HPDE6-E6E7 (cell line): ENCODE data around the gene MAK.
"Not testable (repeated sequence)": the region's sequence is repeated elsewhere in the genome, so short reads cannot be mapped to it uniquely, and the experiment has no call there.

Experiments used
- DNase-seq: peaks from one replicate; pipeline ENCODE4 v3.0.0; 2011; ENCODE audit warnings: missing footprints; ENCODE audit errors: extremely low spot score

MAK gene

DNA sequence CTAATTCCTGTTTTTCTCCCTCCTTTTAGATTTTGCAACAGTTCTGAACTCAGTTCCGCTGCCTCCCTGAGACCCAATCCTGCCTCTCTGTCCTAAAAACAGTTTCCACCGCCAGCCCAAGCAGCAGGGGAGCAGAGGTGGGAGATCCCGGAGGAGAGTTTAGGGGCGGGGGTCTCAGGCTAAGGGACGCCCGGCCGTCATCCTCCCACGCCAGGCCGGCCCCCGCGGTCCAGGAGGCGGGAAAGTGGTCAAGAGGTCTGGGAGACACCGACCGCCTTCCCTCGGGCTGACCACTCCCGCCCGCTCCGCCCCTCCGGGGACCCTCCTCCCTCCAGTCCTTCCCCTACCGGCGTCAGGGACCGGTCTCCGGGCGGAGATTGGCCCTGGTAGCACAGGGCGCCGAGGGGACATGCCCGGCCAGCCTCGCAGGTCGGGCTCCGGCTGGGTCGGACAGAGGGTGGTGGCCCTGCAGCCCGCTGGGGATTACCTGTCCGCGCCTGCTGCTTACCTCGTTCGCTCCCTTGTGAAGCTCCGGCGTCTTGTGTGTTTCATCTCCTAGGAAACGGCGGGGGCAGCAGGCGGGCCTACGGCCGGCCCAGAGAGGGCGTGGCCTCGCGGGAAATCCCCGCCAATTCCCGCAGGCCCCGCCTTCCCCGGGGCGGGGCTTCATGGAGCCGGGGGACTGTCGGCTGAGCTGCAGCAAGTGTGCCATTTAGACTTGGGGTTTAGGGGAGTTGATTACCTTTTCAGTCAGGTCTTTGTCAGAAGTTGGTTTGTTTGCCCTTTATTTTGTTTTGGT, at the start of gene MAK:
TSS of gene MAK (minus strand) at position 545 of the 799 bp plus-strand sequence. CDS start 7,891 bp downstream, outside the sequence.
- DNase-seq = peak; percentile 95

DNA sequence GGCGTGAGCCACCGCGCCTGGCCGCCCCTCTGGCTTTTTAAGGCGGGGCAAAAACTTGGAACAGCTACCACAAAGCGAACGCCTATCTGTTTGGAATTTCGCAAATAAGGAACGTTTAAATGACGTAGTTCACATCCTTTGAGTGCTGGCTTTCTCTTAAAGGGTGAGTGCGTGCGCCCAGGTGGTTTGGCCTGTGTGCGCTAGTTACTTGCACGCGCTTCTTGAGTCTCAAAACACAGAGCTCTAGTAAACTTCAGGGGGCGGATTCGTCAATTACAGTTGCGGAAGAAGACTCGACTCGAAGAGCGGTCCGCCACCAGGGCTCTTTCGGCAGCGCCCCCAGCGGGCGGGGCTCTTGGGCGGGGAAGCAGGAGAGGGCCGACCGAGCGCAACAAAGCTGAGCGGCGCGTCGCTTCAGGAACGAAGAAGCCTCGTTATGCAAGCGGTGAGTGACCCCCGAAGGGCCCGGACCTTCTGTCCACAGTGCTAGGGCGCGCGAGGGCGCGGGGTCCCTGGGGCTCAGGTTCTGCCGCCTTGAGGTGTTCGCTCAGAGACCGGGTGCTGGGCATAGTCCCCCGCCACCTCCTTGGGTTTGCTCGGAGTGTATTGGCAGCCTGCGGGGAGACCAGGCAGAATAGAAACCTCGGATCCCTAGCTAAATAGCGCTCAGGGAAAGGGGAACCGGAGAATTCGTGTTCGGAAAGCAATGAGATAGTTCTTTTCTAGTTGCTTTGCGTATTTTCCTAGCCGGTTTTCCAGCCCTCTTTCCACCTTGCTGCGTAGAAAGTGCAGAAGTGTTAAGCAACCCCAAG, 48.6 kb upstream of the MAK start, which contains the start of gene SYCP2L:
TSS of gene SYCP2L (plus strand) at position 362 of the 812 bp plus-strand sequence. CDS start at position 437, 75 bp downstream.
- peak; percentile 27 for DNase-seq

DNA sequence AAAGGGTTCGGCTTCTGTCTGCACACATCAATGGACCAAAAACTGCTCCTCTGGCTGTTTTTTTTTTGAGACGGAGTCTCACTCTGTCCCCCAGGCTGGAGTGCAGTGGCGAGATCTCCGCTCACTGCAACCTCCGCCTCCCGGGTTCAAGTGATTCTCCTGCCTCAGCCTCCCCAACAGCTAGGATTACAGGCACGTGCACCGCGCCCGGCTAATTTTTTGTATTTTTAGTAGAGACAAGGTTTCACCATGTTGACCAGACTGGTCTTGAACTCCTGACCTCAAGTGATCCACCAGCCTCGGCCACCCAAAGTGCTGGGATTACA, 48.0 kb upstream of the MAK start:
- not testable (repeated sequence) for DNase-seq

DNA sequence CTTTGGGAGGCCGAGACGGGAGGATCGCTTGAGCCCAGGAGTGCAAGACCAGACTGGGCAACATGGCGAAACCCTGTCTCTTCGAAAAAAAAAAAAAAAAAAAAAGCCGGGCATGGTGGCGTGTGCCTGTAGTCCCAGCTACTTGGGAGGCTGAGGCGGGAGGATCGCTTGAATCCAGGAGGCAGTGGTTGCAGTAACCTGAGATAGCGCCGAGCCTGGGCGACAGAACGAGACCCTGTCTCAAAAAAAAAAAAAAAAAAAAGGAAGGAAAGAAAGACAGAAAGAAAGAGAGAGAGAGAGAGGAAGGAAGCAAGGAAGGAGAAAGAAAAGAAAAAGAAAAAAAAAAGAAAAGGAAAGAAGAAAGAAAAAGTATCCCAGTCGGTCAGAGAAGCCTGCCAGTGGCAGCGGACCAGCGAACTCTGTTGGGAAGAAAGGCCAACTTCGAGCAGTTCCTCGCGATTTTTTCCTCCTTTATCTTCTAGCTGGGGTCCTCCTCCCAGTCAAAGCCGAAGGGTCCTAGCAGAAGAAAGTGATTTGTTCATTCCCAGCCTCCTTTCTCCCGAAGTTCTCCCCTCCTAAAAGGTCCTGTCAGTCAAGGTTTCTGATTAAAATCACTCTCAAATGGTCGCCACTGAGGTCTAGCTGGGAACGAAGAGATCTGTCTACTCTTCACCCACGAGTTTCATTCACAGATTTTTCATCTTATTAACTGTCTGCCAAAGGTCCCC, 46.1 kb upstream of the MAK start:
- no peak for DNase-seq

- no peak for DNase-seq
Observed at GRCh38 chr6:10883312-10884244, 45.2 kb upstream of the MAK start.

- DNase-seq = no peak
Observed at GRCh38 chr6:10882657-10883171, 44.4 kb upstream of the MAK start.

DNA sequence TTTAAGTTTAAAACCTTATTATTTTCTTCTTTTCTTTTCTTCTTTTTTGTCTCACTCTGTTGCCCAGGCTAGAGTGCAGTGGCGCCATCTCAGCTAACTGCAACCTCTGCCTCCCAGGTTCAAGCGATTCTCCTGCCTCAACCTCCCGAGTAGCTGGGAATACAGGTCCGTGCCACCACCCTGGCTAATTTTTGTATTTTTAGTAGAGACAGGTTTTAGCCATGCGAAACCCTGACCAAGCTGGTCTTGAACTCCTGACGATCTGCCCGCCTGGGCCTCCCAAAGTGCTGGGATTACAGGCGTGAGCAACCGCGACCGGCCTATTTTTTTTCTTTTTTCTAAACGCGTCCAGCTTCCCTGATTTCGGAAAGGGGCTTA, 43.9 kb upstream of the MAK start:
- DNase-seq = not testable (repeated sequence)

GRCh38 chr6:10880366-10880765, 42.0 kb upstream of the MAK start:
- no peak for DNase-seq

DNA sequence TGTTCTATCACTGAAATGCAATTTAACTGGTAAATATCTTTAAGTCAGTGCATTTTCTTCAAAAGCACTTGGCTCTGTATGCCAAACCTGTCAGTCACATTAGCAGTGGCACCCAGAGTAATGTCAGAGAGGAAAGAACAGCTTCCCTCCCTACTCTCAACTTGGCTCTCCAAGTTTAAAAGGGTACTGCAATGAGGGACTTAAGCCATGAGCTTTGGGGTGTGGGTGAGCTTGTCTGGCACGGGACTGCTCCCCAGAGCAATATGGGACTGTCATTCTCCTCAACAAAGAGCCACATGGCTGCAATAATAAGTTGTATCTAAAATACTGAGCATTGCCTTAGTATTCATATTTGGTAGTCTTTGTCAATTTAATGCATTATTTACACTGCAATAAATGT, 39.5 kb upstream of the MAK start:
- DNase-seq = no peak

- DNase-seq = no peak
Observed at GRCh38 chr6:10877012-10877411, 38.7 kb upstream of the MAK start.

- DNase-seq = no peak
Observed at GRCh38 chr6:10875026-10875425, 36.7 kb upstream of the MAK start.

DNA sequence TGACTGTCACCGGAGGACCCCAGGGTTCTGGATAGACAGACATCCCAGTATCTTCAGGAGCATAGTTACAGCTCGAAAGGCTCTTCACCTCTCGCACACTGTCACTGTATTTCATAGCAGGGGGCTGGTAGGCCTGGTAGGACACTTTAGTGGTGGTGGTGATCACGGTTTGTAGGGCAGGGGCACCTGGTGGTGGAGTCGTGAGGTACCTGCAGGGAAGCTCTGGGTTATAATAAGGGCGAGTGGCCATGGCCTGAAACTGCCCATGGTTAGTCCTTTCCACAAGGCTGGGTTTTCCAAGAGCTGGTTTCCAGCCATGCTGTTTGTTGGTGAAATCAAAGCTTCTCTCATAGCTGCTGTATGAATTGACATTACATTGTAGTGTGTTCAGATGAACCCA, 35.9 kb upstream of the MAK start:
- no peak for DNase-seq

- no peak for DNase-seq
Observed at GRCh38 chr6:10873374-10873773, 35.0 kb upstream of the MAK start.

DNA sequence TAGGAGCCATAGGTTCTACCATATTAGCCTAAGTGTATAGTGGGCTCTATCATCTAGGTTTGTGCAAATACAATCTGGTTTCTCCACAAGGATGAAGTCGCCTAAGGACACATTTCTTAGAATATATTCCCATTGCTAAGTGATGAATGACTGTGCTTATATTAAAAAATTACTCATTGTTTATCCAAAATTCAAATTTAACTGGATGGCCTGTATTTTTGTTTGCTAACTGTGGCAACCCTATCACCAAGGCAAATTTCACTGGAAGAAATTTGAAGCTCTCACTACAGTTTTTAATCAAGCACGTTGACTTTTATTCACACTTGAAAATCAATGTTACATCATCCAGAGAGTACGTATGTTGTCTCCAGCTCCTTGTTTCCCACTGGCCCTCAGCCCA, 29.6 kb upstream of the MAK start:
- no peak for DNase-seq

DNA sequence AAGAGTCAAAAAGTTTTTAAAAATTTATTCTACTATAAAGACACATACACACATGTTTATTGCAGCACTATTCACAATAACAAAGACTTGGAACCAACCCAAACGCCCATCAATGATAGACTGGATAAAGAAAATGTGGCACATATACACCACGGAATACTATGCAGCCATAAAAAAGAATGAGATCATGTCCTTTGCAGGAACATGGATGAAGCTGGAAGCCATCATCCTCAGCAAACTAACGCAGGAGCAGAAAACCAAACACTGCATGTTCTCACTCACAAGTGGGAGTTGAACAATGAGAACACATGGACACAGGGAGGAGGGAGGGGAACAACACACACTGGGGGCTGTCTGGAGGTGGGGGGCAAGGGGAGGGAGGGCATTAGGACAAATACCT, 28.4 kb upstream of the MAK start:
- DNase-seq = not testable (repeated sequence)

- not testable (repeated sequence) for DNase-seq
Observed at GRCh38 chr6:10863031-10863430, 24.7 kb upstream of the MAK start.

DNA sequence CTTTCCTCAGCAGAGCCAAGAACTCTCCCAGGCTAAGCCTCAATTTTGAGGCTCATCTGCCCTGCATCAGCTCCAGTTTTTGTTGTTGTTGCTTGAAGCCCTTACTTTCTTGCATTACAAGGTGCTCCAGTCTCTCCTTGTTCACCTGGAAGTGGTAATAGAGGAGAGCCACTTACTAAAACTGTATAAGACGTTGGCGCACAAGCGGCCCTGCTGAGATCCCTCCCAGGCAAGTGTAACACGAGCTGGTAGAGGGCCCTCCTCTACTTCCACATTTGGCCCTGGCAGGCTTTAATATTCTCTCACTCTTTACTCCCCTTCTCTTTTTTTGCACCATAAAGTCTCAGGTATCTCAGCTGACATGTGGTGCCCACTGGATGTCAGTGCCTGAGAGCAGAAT, 24.0 kb upstream of the MAK start:
- DNase-seq = no peak

GRCh38 chr6:10861086-10861485, 22.7 kb upstream of the MAK start:
- no peak for DNase-seq

DNA sequence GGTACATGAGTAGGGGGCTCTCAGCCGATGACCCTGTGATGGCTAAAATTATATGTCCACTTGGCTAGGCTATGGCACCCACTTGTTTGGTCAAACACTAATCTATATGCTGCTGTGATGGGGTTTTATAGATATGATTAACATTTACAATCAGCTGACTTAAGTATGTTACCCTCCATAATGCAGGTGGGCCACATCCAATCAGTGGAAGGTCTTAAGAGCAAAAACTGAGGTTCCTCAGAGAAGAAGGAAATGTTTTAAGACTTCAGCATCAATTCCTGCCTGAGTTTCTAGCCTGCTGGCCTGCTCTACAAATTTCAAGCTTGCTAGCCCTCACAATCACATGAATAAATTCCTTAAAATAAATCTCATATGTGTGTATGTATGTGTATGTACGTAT, 18.9 kb upstream of the MAK start:
- DNase-seq = no peak

GRCh38 chr6:10854922-10855632, 16.7 kb upstream of the MAK start:
- no peak for DNase-seq
